ENCODE results near the gene ADIPOR2.

DNA sequence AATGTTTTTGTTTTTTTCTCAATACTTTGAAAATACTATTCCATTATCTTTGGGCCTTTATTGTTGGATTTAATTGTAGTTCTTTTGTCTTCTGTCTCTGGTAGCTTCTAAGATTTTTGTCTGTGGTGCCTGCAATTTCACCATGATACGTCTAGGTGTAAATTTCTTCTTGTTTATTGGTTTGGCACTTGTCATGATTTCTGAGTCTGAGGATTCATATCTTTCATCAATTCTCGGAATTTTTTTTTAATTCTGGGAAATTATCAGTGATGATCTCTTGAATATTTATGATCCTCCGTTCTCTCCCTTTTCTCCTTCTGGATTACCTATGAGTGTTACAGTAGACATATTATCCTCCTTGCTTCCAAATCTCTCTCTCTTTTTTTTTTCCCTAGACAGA, 14.8 kb upstream of the ADIPOR2 start:
- TF ChIP-seq, protein P1, sequence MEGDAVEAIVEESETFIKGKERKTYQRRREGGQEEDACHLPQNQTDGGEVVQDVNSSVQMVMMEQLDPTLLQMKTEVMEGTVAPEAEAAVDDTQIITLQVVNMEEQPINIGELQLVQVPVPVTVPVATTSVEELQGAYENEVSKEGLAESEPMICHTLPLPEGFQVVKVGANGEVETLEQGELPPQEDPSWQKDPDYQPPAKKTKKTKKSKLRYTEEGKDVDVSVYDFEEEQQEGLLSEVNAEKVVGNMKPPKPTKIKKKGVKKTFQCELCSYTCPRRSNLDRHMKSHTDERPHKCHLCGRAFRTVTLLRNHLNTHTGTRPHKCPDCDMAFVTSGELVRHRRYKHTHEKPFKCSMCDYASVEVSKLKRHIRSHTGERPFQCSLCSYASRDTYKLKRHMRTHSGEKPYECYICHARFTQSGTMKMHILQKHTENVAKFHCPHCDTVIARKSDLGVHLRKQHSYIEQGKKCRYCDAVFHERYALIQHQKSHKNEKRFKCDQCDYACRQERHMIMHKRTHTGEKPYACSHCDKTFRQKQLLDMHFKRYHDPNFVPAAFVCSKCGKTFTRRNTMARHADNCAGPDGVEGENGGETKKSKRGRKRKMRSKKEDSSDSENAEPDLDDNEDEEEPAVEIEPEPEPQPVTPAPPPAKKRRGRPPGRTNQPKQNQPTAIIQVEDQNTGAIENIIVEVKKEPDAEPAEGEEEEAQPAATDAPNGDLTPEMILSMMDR (IDR thresholded peaks at IDR 0.05) = no peak
- TF ChIP-seq POLR2A (IDR thresholded peaks at IDR 0.05) = no peak

Measured in lower leg skin (tissue), 3 donors.